ENCODE data around the gene KRTDAP. TPM values are rescaled to one million over a fixed set of nuclear protein-coding genes. Genes with fewer than 3 reads are reported as not detected.
"Not testable (repeated sequence)": the region's sequence is repeated elsewhere in the genome, so short reads cannot be mapped to it uniquely, and the experiment has no call there.

KRTDAP gene
- total RNA-seq, 1 experiment from 2014 or later: not detected

DNA sequence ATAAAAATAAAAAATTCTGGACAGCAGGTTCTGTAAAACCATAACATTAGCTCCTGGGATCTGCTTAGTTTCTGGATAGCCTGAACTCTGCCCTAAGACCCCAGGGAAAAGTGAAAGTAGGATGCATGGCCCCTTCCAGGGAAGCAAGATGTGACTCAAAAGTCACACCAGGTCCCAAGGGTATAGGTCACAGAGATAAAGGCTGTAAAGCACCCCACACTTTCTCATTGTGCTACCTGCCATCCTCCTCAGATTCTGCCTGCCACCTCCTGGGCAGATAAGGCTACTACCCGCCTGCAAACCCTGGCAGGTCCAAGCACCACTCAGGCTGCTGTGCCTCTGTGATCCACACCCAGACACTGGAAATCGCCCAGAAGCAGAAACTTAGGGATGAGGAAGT lies 21.6 kb downstream of the KRTDAP start:
- Mint-ChIP-seq H3K27me3 (ENCODE audit: insufficient read depth, unreplicated experiment) (no peaks in the 10 kb centered on the region), H3K9me3 (ENCODE audit: unreplicated experiment) (no peaks in the 10 kb centered on the region), H3K4me3 (ENCODE audit: unreplicated experiment) (no peak overlapping the region), H3K36me3 (ENCODE audit: insufficient read depth, unreplicated experiment) (no peaks in the 10 kb centered on the region), H3K27ac (ENCODE audit: unreplicated experiment) (no peak overlapping the region), H3K4me1 (ENCODE audit: low read depth, unreplicated experiment) (no peaks in the 10 kb centered on the region)
- BruUV-seq (replicated peaks): no TSS peak
- Histone ChIP-seq H3K4me3 (ENCODE audit: low read depth, low read length) (no peak overlapping the region), H3K4me1 (peaks cover 10% of the 10 kb centered on the region), H3K27me3 (replicated peaks; ENCODE audit: control insufficient read depth, insufficient read depth, low read length) (no peaks in the 10 kb centered on the region), H3K9me3 (no peaks in the 10 kb centered on the region), H3K36me3 (ENCODE audit: control insufficient read depth, insufficient read depth, low read length) (no peaks in the 10 kb centered on the region)
- DNase-seq: peak; percentile 74 to 80
- intact Hi-C loops (cut with micrococcal nuclease; ENCODE audit: unreplicated experiment): loop anchor here (1.0 kb wide), 3 partner anchors 48 to 199 kb away; no protein-coding TSS in a partner anchor
- TF ChIP-seq, protein P1, sequence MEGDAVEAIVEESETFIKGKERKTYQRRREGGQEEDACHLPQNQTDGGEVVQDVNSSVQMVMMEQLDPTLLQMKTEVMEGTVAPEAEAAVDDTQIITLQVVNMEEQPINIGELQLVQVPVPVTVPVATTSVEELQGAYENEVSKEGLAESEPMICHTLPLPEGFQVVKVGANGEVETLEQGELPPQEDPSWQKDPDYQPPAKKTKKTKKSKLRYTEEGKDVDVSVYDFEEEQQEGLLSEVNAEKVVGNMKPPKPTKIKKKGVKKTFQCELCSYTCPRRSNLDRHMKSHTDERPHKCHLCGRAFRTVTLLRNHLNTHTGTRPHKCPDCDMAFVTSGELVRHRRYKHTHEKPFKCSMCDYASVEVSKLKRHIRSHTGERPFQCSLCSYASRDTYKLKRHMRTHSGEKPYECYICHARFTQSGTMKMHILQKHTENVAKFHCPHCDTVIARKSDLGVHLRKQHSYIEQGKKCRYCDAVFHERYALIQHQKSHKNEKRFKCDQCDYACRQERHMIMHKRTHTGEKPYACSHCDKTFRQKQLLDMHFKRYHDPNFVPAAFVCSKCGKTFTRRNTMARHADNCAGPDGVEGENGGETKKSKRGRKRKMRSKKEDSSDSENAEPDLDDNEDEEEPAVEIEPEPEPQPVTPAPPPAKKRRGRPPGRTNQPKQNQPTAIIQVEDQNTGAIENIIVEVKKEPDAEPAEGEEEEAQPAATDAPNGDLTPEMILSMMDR (IDR thresholded peaks at IDR 0.05; ENCODE audit: insufficient read depth in 1 of 2, low read depth in 1 of 2, low read length in 1 of 2, severe bottlenecking in 1 of 2, unreplicated experiment in 1 of 2): peak; percentile 79 to 94
- CTCF ChIA-PET: interaction anchor here (0.8 to 3.4 kb wide), 6 partner anchors 10 to 116 kb away, joined by 3 to 26 read pairs (median 4); no protein-coding TSS in a partner anchor
- POLR2A ChIA-PET: no interaction called here

DNA sequence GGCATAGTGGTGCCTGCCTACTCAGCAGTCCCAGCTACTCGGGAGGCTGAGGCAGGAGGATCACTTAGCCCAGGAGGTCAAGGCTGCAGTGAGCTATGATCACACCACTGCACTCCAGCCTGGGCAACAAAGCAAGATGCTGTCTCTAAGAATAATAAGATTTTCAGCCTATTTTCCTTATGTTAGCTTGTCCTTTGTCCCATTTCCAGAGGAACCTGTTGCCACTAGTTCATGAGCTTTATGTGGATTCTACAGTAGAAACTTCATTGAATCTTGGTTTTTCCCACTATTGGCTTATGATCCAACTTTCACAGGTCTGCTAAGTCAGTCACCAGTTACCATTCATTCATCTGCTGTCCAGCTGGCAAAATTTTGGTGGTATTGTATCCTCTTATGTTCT lies 24.0 kb downstream of the KRTDAP start:
- no peaks in the 10 kb centered on the region for H3K36me3 ChIP-seq (ENCODE audit: control insufficient read depth, insufficient read depth, low read length)
- ChIA-PET CTCF (interaction anchor here (0.7 kb wide), 1 partner anchor 104 kb away, joined by 3 read pairs; no protein-coding TSS in a partner anchor), POLR2A (no interaction called here)
- no peaks in the 10 kb centered on the region for H3K27me3 ChIP-seq (replicated peaks; ENCODE audit: control insufficient read depth, insufficient read depth, low read length)
- no TSS peak for BruUV-seq (replicated peaks)
- no peak for DNase-seq
- no peaks in the 10 kb centered on the region for H3K9me3 ChIP-seq
- TF ChIP-seq, protein P1 (IDR thresholded peaks at IDR 0.05; ENCODE audit: insufficient read depth in 1 of 2, low read depth in 1 of 2, low read length in 1 of 2, severe bottlenecking in 1 of 2, unreplicated experiment in 1 of 2): no peak
- intact Hi-C loops (cut with micrococcal nuclease; ENCODE audit: unreplicated experiment): no loop called here
- no peaks in the 10 kb centered on the region for H3K27me3 Mint-ChIP-seq (ENCODE audit: insufficient read depth, unreplicated experiment)
- no peaks in the 10 kb centered on the region for H3K36me3 Mint-ChIP-seq (ENCODE audit: insufficient read depth, unreplicated experiment)
- no peak overlapping the region for H3K4me3 ChIP-seq (ENCODE audit: low read depth, low read length)
- H3K4me1 ChIP-seq: peaks cover 10% of the 10 kb centered on the region
- no peak overlapping the region for H3K27ac Mint-ChIP-seq (ENCODE audit: unreplicated experiment)
- H3K4me3 Mint-ChIP-seq (ENCODE audit: unreplicated experiment): no peak overlapping the region
- H3K9me3 Mint-ChIP-seq (ENCODE audit: unreplicated experiment): no peaks in the 10 kb centered on the region
- H3K4me1 Mint-ChIP-seq (ENCODE audit: low read depth, unreplicated experiment): no peaks in the 10 kb centered on the region

DNA sequence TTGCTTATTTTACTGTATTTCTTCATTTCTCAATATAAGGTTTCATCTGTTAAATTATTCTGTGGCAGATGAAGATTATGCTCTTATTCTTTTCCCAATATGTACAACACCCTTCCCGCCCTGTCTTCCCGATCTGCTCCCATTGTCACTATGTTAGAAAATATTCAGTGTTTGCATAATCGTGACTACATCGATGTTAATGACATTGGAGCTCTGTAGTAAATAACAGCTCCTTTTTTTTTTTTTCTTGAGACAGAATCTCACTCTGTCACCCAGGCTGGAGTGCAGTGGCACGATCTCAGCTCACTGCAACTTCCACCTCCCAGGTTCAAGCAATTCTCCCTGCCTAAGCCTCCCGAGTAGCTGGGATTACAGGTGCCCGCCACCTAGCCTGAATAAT lies 27.3 kb downstream of the KRTDAP start:
- H3K4me1 Mint-ChIP-seq (ENCODE audit: low read depth, unreplicated experiment); BruUV-seq (replicated peaks); H3K27me3 ChIP-seq (replicated peaks; ENCODE audit: control insufficient read depth, insufficient read depth, low read length); H3K9me3 ChIP-seq; H3K27ac Mint-ChIP-seq (ENCODE audit: unreplicated experiment); H3K4me3 ChIP-seq (ENCODE audit: low read depth, low read length); H3K36me3 Mint-ChIP-seq (ENCODE audit: insufficient read depth, unreplicated experiment); H3K9me3 Mint-ChIP-seq (ENCODE audit: unreplicated experiment); POLR2A ChIA-PET; H3K27me3 Mint-ChIP-seq (ENCODE audit: insufficient read depth, unreplicated experiment); H3K36me3 ChIP-seq (ENCODE audit: control insufficient read depth, insufficient read depth, low read length); DNase-seq; intact Hi-C loops (cut with micrococcal nuclease; ENCODE audit: unreplicated experiment); CTCF ChIA-PET; H3K4me3 Mint-ChIP-seq (ENCODE audit: unreplicated experiment): not testable (repeated sequence)
- peaks cover 22% of the 10 kb centered on the region for H3K4me1 ChIP-seq

GRCh38 chr19:35462476-35462953 lies 27.7 kb downstream of the KRTDAP start:
- no peaks in the 10 kb centered on the region for H3K9me3 Mint-ChIP-seq (ENCODE audit: unreplicated experiment)
- ChIA-PET CTCF (no interaction called here), POLR2A (no interaction called here)
- H3K27me3 Mint-ChIP-seq (ENCODE audit: insufficient read depth, unreplicated experiment): no peaks in the 10 kb centered on the region
- Histone ChIP-seq H3K36me3 (ENCODE audit: control insufficient read depth, insufficient read depth, low read length) (no peaks in the 10 kb centered on the region), H3K27me3 (replicated peaks; ENCODE audit: control insufficient read depth, insufficient read depth, low read length) (no peaks in the 10 kb centered on the region), H3K4me1 (peaks cover 20% of the 10 kb centered on the region), H3K9me3 (no peaks in the 10 kb centered on the region), H3K4me3 (ENCODE audit: low read depth, low read length) (no peak overlapping the region)
- BruUV-seq (replicated peaks): no TSS peak
- H3K4me1 Mint-ChIP-seq (ENCODE audit: low read depth, unreplicated experiment): peaks cover 10% of the 10 kb centered on the region
- H3K27ac Mint-ChIP-seq (ENCODE audit: unreplicated experiment): no peak overlapping the region
- intact Hi-C loops (cut with micrococcal nuclease; ENCODE audit: unreplicated experiment): no loop called here
- DNase-seq: no peak
- H3K36me3 Mint-ChIP-seq (ENCODE audit: insufficient read depth, unreplicated experiment): no peaks in the 10 kb centered on the region
- no peak overlapping the region for H3K4me3 Mint-ChIP-seq (ENCODE audit: unreplicated experiment)
- TF ChIP-seq, protein P1 (IDR thresholded peaks at IDR 0.05; ENCODE audit: insufficient read depth in 1 of 2, low read depth in 1 of 2, low read length in 1 of 2, severe bottlenecking in 1 of 2, unreplicated experiment in 1 of 2): no peak

DNA sequence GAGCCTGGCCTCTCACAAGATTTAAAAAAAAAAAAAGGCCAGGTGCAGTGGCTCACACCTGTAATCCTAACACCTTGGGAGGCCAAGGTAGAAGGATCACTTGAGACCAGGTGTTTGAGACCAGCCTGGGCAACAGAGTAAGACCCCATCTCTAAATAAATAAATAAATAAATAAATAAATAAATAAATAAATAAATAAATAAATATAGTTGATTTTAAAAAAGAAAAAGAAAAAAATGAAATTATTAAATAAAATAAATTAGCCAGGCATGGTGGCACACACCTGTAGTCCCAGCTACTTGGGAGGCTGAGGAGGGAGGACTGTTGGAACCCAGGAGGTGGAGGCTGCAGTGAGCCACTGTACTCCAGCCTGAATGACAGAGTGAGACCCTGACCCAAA lies 28.5 kb downstream of the KRTDAP start:
- H3K4me3 ChIP-seq (ENCODE audit: low read depth, low read length); H3K9me3 ChIP-seq; H3K27me3 ChIP-seq (replicated peaks; ENCODE audit: control insufficient read depth, insufficient read depth, low read length); CTCF ChIA-PET; intact Hi-C loops (cut with micrococcal nuclease; ENCODE audit: unreplicated experiment); H3K36me3 Mint-ChIP-seq (ENCODE audit: insufficient read depth, unreplicated experiment); BruUV-seq (replicated peaks); H3K27me3 Mint-ChIP-seq (ENCODE audit: insufficient read depth, unreplicated experiment); H3K4me1 Mint-ChIP-seq (ENCODE audit: low read depth, unreplicated experiment); H3K36me3 ChIP-seq (ENCODE audit: control insufficient read depth, insufficient read depth, low read length); H3K27ac Mint-ChIP-seq (ENCODE audit: unreplicated experiment); H3K4me3 Mint-ChIP-seq (ENCODE audit: unreplicated experiment); POLR2A ChIA-PET; DNase-seq; H3K9me3 Mint-ChIP-seq (ENCODE audit: unreplicated experiment): not testable (repeated sequence)
- H3K4me1 ChIP-seq: peaks cover 23% of the 10 kb centered on the region
